Activated CD8-positive, alpha-beta memory T cell treated with anti-CD3 and anti-CD28 coated beads, Interleukin-2, amount 50 U/mL, for 1 hour (primary cell): ENCODE results near the gene PLET1.
"Not testable (repeated sequence)": the region's sequence is repeated elsewhere in the genome, so short reads cannot be mapped to it uniquely, and the experiment has no call there.

Source experiments
- DNase-seq: peaks from one replicate; pipeline ENCODE4 v3.0.0-alpha.2; 2020; ENCODE audit errors: extremely low read depth

PLET1 gene

DNA sequence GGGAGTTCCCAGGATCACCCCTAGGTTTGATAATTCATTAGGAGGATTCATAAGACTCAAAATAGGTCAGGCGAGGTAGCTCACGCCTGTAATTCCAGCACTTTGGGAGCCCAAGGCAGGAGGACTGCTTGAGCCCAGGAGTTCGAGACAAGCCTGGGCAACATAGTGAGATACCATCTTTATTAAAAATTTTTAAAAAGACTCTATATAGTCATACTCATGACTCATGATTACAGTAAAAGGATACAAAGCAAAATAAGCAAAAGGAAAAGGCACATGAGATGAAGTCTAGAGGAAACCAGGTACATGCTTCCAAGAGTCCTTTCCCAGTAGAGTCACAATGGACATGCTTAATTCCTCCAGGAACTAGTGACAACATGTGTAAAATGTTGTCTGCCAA, 48.4 kb downstream of the PLET1 start:
- no peak for DNase-seq

DNA sequence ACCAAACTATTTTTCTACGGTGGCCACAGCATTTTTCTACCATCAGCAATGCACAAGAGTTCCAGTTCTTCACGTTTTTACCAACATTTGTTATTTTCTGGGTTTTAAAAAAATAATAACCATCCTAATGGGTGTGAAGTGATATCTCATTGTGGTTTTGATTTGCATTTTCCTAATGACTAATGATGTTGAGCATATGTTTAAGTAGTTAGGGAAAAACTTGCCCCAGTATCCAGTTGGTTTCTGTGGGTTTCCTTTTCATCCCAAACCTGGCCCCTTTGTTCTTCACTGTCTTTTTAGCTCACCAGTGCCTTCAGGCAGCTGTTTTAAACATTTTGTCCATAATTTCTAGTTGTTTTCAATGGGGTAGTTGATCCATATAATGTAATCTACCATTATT, 49.1 kb downstream of the PLET1 start:
- DNase-seq = no peak

DNA sequence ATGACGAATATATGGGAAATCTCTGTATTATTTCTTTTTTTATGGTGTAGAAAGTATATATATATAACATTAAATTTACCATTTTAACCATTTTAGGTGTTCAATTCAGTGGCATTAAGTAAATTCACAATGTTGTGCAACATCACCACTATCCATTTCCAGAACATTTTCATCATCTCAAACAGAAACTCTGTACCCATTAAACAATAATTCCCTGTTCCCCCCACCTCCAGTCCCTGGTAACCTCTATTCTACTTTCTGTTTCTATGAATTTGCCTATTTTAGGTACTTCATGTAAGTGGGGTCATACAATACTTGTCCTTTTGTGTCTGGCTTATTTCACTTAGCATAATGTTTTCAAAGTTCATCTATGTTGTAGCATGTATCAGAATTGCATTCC, 49.8 kb downstream of the PLET1 start:
- no peak for DNase-seq

DNA sequence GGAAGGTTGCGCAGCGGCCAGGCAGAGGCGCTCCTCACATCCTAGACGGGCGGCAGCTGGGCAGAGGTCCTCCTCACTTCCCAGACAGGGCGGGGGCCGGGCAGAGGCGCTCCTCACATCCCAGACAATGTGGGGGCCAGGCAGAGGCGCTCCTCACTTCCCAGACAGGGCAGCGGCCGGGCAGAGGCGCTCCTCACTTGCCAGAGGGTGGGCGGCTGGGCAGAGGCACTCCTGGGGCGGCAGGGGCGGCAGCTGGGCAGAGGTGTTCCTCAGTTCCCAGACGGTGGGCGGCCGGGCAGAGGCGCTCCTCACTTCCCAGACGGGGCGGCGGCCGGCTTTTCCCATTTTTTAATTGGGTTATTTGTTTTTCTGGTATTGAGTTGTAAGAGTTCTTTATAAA, 54.6 kb downstream of the PLET1 start:
- no peak for DNase-seq

DNA sequence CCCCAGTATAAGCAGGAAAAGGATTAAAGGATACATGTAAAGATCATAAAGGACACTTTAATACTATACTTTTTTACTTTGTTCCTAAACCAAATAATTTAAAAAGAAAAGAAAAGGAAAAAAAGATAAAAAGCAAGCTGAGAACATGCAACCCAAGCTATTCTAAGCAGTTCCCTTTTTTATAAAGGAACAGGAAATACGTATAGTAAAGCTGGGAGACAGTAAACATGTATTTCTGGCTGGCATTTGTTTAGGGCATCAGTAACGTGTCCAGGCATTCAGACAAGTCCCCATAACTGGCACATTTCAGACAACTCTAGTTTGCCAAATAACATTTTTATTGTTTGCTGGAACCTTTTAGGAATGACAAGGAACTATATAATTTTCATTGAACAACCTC, 60.4 kb downstream of the PLET1 start:
- no peak for DNase-seq

DNA sequence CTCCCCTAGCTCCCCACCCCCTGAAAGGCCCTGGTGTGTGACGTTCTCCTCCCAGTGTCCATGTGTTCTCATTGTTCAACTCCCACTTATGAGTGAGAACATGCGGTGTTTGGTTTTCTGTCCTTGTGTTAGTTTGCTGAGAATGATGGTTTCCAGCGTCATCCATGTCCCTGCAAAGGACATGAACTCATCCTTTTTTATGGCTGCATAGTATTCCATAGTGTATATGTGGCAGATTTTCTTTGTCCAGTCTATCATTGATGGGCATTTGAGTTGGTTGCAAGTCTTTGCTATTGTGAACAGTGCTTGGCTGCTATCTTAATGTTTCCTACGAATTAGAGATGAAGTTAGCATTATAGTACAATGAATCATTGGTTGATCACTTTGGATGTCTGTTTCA, 61.6 kb downstream of the PLET1 start:
- DNase-seq = not testable (repeated sequence)
